HUDEP-2 (cell line): ENCODE results near the gene OR6V1.

ENCODE experiments used
- DNase-seq, 76 experiments: peaks; one replicate each; lab custom pipeline; 2025; ENCODE audit not compliant: unreplicated experiment in 76 of 76; lab: John Stamatoyannopoulos, UW

Gene OR6V1

GRCh38 chr7:143052041-143052440, at the start of gene OR6V1:
Gene OR6V1, plus strand, starts transcription at chr7:143052341. Its CDS starts 0 bp downstream, at chr7:143052341.
- no peak for DNase-seq

- no peak for DNase-seq
Measured at GRCh38 chr7:143002898-143003297, 49.2 kb upstream of the OR6V1 start.

GRCh38 chr7:143003393-143004051, 48.6 kb upstream of the OR6V1 start:
- peak in 40 of 76 experiments; percentile 2 to 62 (median 30) for DNase-seq

- DNase-seq = no peak
Measured at GRCh38 chr7:143005632-143006260, 46.4 kb upstream of the OR6V1 start.

- peak in 65 of 76 experiments; percentile 5 to 79 (median 50) for DNase-seq
Measured at GRCh38 chr7:143008007-143008901, 43.9 kb upstream of the OR6V1 start.

GRCh38 chr7:143012001-143012400, 40.1 kb upstream of the OR6V1 start:
- no peak for DNase-seq

- DNase-seq = no peak
Measured at GRCh38 chr7:143012409-143012808, 39.7 kb upstream of the OR6V1 start.

GRCh38 chr7:143013473-143013872, 38.7 kb upstream of the OR6V1 start:
- no peak for DNase-seq

- no peak for DNase-seq
Measured at GRCh38 chr7:143013893-143014292, 38.2 kb upstream of the OR6V1 start.

GRCh38 chr7:143015084-143015483, 37.1 kb upstream of the OR6V1 start:
- no peak for DNase-seq

GRCh38 chr7:143015926-143016490, 36.1 kb upstream of the OR6V1 start:
- no peak for DNase-seq

GRCh38 chr7:143016996-143017395, 35.1 kb upstream of the OR6V1 start:
- DNase-seq = no peak

- DNase-seq = no peak
Measured at GRCh38 chr7:143018931-143019330, 33.2 kb upstream of the OR6V1 start.

- no peak for DNase-seq
Measured at GRCh38 chr7:143023047-143023446, 29.1 kb upstream of the OR6V1 start.

GRCh38 chr7:143025371-143025770, 26.8 kb upstream of the OR6V1 start:
- no peak for DNase-seq

GRCh38 chr7:143027032-143027431, 25.1 kb upstream of the OR6V1 start, which contains the start of gene OR9A2:
Gene OR9A2, minus strand, starts transcription at chr7:143027132. Its CDS starts 0 bp downstream, at chr7:143027132.
- DNase-seq = no peak

GRCh38 chr7:143027683-143028082, 24.5 kb upstream of the OR6V1 start:
- no peak for DNase-seq

- DNase-seq = no peak
Measured at GRCh38 chr7:143038635-143039034, 13.5 kb upstream of the OR6V1 start.

GRCh38 chr7:143040209-143040715, 11.9 kb upstream of the OR6V1 start:
- no peak for DNase-seq

GRCh38 chr7:143041346-143041745, 10.8 kb upstream of the OR6V1 start:
- no peak for DNase-seq
